ENCODE results near the gene WNT7A.

DNA sequence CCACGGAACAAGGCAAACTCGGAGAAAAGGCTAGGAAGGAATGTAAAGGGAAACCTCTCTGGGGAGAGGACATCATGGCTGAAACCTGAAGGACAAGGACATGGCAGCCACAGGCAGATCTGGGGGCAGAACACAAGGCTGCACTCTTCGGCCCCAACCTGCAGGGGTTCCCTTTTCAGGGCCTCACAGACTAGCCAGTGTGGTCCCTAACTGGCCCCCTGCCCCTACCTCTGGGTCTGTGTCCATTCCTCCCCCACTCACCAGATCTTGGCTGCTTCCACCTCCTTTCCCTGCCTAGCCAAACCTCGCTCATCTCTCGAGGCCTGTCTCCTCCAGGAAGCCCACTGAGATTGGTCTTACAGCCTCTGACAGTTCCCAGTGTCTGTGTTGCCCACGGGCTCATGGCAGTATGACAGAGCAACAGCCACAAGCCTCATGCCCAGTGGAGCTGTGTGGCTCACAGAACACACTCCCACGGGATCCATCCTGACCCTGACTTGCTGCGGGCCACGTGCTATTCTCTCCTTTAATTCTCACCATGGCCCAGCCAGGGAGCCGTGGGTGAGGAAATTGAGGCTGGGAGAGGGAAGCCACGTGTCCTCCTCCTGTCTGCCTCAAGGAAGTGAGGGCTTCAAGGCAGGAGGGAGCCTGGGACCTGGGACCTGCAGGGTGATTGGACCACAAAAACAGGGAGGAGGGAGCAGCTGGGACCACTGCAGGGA is 26.5 kb downstream of the WNT7A start:
- TF ChIP-seq, protein P1, sequence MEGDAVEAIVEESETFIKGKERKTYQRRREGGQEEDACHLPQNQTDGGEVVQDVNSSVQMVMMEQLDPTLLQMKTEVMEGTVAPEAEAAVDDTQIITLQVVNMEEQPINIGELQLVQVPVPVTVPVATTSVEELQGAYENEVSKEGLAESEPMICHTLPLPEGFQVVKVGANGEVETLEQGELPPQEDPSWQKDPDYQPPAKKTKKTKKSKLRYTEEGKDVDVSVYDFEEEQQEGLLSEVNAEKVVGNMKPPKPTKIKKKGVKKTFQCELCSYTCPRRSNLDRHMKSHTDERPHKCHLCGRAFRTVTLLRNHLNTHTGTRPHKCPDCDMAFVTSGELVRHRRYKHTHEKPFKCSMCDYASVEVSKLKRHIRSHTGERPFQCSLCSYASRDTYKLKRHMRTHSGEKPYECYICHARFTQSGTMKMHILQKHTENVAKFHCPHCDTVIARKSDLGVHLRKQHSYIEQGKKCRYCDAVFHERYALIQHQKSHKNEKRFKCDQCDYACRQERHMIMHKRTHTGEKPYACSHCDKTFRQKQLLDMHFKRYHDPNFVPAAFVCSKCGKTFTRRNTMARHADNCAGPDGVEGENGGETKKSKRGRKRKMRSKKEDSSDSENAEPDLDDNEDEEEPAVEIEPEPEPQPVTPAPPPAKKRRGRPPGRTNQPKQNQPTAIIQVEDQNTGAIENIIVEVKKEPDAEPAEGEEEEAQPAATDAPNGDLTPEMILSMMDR (conservative IDR thresholded peaks at IDR 0.05; ENCODE audit: low read length): no peak
- TF ChIP-seq EZH2phosphoT487 (IDR thresholded peaks at IDR 0.05; ENCODE audit: borderline replicate concordance): no peak
